ENCODE results near the gene GADL1.

Gene GADL1

DNA sequence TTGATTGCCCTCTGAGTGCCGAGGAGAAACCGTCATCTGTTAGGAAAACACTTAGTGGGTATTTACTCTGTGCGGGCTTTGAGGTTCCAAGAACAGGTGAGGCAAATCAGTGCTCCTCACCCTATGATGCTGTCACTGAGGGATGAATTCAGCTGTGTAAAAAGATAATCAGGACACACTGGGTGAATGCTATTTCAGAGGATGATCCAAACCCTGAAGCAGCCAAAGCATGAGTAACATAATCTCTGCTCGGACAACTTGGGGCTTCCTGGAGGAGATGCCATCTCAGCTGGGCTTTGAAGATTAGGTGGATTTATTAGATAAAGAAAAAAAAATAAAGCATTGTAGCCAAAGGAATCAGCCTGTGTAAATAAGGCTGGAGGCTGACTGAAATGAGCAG, 10.5 kb upstream of the GADL1 start:
- Histone ChIP-seq H3K4me3 (ENCODE audit: low read length) (no peak overlapping the region), H3K9me3 (ENCODE audit: control insufficient read depth, insufficient read depth, low read length) (no peaks in the 10 kb centered on the region), H3K36me3 (ENCODE audit: control insufficient read depth, low read length) (no peaks in the 10 kb centered on the region), H3K4me2 (ENCODE audit: low read length) (no peak overlapping the region), H3K27me3 (ENCODE audit: control insufficient read depth, low read length) (no peaks in the 10 kb centered on the region), H4K20me1 (ENCODE audit: control insufficient read depth, insufficient read depth, low read depth, low read length) (no peaks in the 10 kb centered on the region), H3K9me2 (replicated peaks; ENCODE audit: control insufficient read depth, low read length) (no peaks in the 10 kb centered on the region), H3F3A (ENCODE audit: control insufficient read depth, insufficient read depth) (no peaks in the 10 kb centered on the region), H3K79me2 (ENCODE audit: control insufficient read depth, low read length) (no peaks in the 10 kb centered on the region), H3K4me1 (ENCODE audit: control insufficient read depth, low read length) (no peaks in the 10 kb centered on the region), H3K27ac (ENCODE audit: low read depth, low read length) (no peak overlapping the region)
- TF ChIP-seq EZH2phosphoT487 (IDR thresholded peaks at IDR 0.05; ENCODE audit: borderline replicate concordance, low read length) = no peak

DNA sequence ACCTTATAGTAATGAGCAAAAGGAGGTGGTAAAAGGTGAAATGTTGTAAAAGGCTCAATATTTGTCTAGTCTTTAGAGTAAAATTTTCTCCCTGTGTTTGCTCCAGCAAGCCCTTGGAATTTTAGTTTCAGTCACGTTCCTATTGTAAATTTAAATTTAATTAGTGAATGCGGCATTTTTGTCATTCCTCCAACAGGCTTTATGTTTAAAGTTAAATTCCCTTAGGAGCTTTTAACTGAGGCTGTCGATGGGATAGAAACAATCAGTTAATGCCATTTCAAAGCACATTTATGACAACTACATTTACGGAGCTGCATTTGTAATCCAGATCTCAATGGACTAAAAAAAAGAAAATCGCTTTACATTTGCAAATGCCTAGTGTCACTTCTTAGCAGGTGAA, 868 bp upstream of the GADL1 start:
- Histone ChIP-seq H3K4me3 (ENCODE audit: low read length) (no peak overlapping the region), H3K9me3 (ENCODE audit: control insufficient read depth, insufficient read depth, low read length) (no peaks in the 10 kb centered on the region), H3K27ac (ENCODE audit: low read depth, low read length) (no peak overlapping the region), H3K79me2 (ENCODE audit: control insufficient read depth, low read length) (no peaks in the 10 kb centered on the region), H3K4me1 (ENCODE audit: control insufficient read depth, low read length) (no peaks in the 10 kb centered on the region), H3F3A (ENCODE audit: control insufficient read depth, insufficient read depth) (no peaks in the 10 kb centered on the region), H3K36me3 (ENCODE audit: control insufficient read depth, low read length) (no peaks in the 10 kb centered on the region), H4K20me1 (ENCODE audit: control insufficient read depth, insufficient read depth, low read depth, low read length) (no peaks in the 10 kb centered on the region), H3K4me2 (ENCODE audit: low read length) (no peak overlapping the region), H3K9me2 (replicated peaks; ENCODE audit: control insufficient read depth, low read length) (no peaks in the 10 kb centered on the region), H3K27me3 (ENCODE audit: control insufficient read depth, low read length) (peaks cover 2% of the 10 kb centered on the region; the same call in 1 of the 2 replicates)
- TF ChIP-seq EZH2phosphoT487 (IDR thresholded peaks at IDR 0.05; ENCODE audit: borderline replicate concordance, low read length) = no peak
- TF ChIP-seq, protein P1, sequence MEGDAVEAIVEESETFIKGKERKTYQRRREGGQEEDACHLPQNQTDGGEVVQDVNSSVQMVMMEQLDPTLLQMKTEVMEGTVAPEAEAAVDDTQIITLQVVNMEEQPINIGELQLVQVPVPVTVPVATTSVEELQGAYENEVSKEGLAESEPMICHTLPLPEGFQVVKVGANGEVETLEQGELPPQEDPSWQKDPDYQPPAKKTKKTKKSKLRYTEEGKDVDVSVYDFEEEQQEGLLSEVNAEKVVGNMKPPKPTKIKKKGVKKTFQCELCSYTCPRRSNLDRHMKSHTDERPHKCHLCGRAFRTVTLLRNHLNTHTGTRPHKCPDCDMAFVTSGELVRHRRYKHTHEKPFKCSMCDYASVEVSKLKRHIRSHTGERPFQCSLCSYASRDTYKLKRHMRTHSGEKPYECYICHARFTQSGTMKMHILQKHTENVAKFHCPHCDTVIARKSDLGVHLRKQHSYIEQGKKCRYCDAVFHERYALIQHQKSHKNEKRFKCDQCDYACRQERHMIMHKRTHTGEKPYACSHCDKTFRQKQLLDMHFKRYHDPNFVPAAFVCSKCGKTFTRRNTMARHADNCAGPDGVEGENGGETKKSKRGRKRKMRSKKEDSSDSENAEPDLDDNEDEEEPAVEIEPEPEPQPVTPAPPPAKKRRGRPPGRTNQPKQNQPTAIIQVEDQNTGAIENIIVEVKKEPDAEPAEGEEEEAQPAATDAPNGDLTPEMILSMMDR (IDR thresholded peaks at IDR 0.05; ENCODE audit: low read depth, low read length, poor library complexity, severe bottlenecking) = no peak

DNA sequence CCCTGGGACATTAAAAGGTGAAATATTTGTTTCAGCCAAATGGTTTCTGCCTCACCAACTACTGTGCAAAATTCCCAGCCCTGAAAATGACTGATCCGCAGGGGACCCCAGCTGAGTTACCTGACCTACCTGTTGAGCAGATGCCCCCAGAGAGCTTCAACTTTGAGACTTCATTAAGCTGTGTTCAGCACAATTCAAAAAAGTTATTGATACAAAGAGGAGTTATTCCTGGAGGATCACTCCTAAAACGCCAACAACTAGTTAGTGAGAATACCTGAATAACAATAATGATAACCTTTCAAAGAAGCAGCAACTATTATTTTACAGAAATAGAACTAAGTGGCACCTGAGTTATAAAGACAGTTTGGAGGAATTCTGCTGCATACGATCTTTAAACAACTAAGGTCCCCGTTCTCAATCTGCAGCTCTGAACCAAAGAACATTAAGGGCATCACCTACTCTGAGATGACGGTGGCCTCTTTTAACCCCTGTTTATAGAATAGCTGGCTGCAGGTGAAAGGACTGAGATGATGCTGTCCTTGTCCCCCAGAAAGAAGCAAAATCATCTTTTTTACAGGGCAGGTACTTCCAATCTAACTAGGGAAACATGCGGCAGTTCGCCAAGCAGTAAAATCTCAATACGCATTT, 659 bp downstream of the GADL1 start:
- Histone ChIP-seq H3K4me3 (ENCODE audit: low read length) (no peak overlapping the region), H3K27ac (ENCODE audit: low read depth, low read length) (no peak overlapping the region), H3K36me3 (ENCODE audit: control insufficient read depth, low read length) (no peaks in the 10 kb centered on the region), H4K20me1 (ENCODE audit: control insufficient read depth, insufficient read depth, low read depth, low read length) (no peaks in the 10 kb centered on the region), H3F3A (ENCODE audit: control insufficient read depth, insufficient read depth) (no peaks in the 10 kb centered on the region), H3K9me3 (ENCODE audit: control insufficient read depth, insufficient read depth, low read length) (no peaks in the 10 kb centered on the region), H3K9me2 (replicated peaks; ENCODE audit: control insufficient read depth, low read length) (no peaks in the 10 kb centered on the region), H3K27me3 (ENCODE audit: control insufficient read depth, low read length) (peaks cover 2% of the 10 kb centered on the region; the same call in 1 of the 2 replicates), H3K4me2 (ENCODE audit: low read length) (no peak overlapping the region), H3K4me1 (ENCODE audit: control insufficient read depth, low read length) (no peaks in the 10 kb centered on the region), H3K79me2 (ENCODE audit: control insufficient read depth, low read length) (no peaks in the 10 kb centered on the region)
- TF ChIP-seq, protein P1 (IDR thresholded peaks at IDR 0.05; ENCODE audit: low read depth, low read length, poor library complexity, severe bottlenecking) = no peak
- TF ChIP-seq EZH2phosphoT487 (IDR thresholded peaks at IDR 0.05; ENCODE audit: borderline replicate concordance, low read length) = no peak

DNA sequence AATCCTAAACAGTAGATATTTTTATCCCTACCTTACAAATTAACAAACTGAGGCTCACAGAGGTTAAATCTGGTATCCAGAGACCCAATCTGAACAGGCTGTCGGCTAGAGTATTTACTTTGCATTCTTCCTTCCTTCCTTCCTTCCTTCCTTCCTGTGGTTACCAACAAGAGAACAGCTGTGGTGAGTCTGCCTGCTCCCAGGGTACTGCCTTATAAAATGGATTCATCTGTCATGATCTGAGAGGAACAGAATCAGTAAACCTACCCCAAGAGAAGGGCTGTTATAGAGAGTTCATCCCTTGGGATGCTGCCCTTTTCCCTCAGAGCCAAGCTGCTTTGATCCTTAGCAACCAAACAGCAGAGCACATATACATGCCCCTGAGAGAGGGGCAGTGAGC, 3.6 kb downstream of the GADL1 start:
- no peaks in the 10 kb centered on the region for H3F3A ChIP-seq (ENCODE audit: control insufficient read depth, insufficient read depth)
- H3K4me2 ChIP-seq (ENCODE audit: low read length) = no peak overlapping the region
- no peak overlapping the region for H3K4me3 ChIP-seq (ENCODE audit: low read length)
- no peaks in the 10 kb centered on the region for H4K20me1 ChIP-seq (ENCODE audit: control insufficient read depth, insufficient read depth, low read depth, low read length)
- no peaks in the 10 kb centered on the region for H3K36me3 ChIP-seq (ENCODE audit: control insufficient read depth, low read length)
- H3K9me3 ChIP-seq (ENCODE audit: control insufficient read depth, insufficient read depth, low read length) = no peaks in the 10 kb centered on the region
- H3K4me1 ChIP-seq (ENCODE audit: control insufficient read depth, low read length) = no peaks in the 10 kb centered on the region
- H3K79me2 ChIP-seq (ENCODE audit: control insufficient read depth, low read length) = no peaks in the 10 kb centered on the region
- no peak for TF ChIP-seq EZH2phosphoT487 (IDR thresholded peaks at IDR 0.05; ENCODE audit: borderline replicate concordance, low read length)
- TF ChIP-seq, protein P1 (IDR thresholded peaks at IDR 0.05; ENCODE audit: low read depth, low read length, poor library complexity, severe bottlenecking) = no peak
- H3K9me2 ChIP-seq (replicated peaks; ENCODE audit: control insufficient read depth, low read length) = no peaks in the 10 kb centered on the region
- H3K27me3 ChIP-seq (ENCODE audit: control insufficient read depth, low read length) = peaks cover 2% of the 10 kb centered on the region; the same call in 1 of the 2 replicates
- H3K27ac ChIP-seq (ENCODE audit: low read depth, low read length) = no peak overlapping the region

Measured in DOHH2 (cell line).